HEK293 (cell line): Measurements from ENCODE around the gene CYP21A2.
A peak's percentile ranks its signal among the peaks of the same experiment; 100 is the strongest.
"Not testable (repeated sequence)": the region's sequence is repeated elsewhere in the genome, so short reads cannot be mapped to it uniquely, and the experiment has no call there.

Source experiments
- CTCF ChIA-PET: fragments of 350-600 bp; formaldehyde crosslinking; extraction: SDS; loops from one replicate; lab custom pipeline; 2021; ENCODE audit warnings: antibody characterized with exemption; lab: Yijun Ruan, JAX
- POLR2A ChIA-PET: fragments of 300-600 bp; formaldehyde crosslinking; extraction: SDS; loops from one replicate; lab custom pipeline; 2020; ENCODE audit warnings: antibody characterized with exemption, inconsistent platforms; lab: Yijun Ruan, JAX
- H3K27ac ChIP-seq: fragments of 200-500 bp; sonication (Bioruptor generic); 2 replicates; pipeline ENCODE4 v1.5.1; 2014; ENCODE audit warnings: low read depth, low read length, control low read depth, inconsistent platforms; ENCODE audit errors: extremely low read depth
- H3K36me3 ChIP-seq, 2 experiments: fragments of 200-500 bp in 1 of 2; sonication (Bioruptor generic) in 1 of 2; 1 replicate in 1 of 2; 2 replicates in 1 of 2; pipeline ENCODE4 v1.5.1; 2014 to 2017; ENCODE audit warnings: inconsistent platforms in 2 of 2, low read length in 2 of 2; ENCODE audit not compliant: control insufficient read depth in 2 of 2, insufficient read depth in 1 of 2
- H3K4me1 ChIP-seq: fragments of 200-500 bp; sonication (Bioruptor generic); 2 replicates; pipeline ENCODE4 v1.5.1; 2014; ENCODE audit warnings: mild to moderate bottlenecking, low read length, inconsistent platforms; ENCODE audit not compliant: control insufficient read depth, insufficient read depth
- H3K4me3 ChIP-seq: 2 replicates; pipeline ENCODE4 v1.5.1; 2011; ENCODE audit warnings: low read depth, mild to moderate bottlenecking, control low read depth, low read length, moderate library complexity
- H3K9me3 ChIP-seq: fragments of 200-500 bp; sonication (Bioruptor generic); 2 replicates; pipeline ENCODE4 v1.5.1; 2014; ENCODE audit warnings: low read depth, low read length, inconsistent platforms; ENCODE audit not compliant: control insufficient read depth, insufficient read depth
- CTCF ChIP-seq: fragments of 450-650 bp; formaldehyde crosslinking; IDR thresholded peaks from 2 replicates; pipeline ENCODE4 v1.5.1; 2016; ENCODE audit warnings: missing biosample characterization, missing genetic modification characterization
- GLIS1 ChIP-seq: fragments of 450-650 bp; formaldehyde crosslinking; IDR thresholded peaks from 2 replicates; pipeline ENCODE4 v1.5.1; 2016; ENCODE audit warnings: missing biosample characterization, missing genetic modification characterization
- GLIS2 ChIP-seq: fragments of 450-650 bp; formaldehyde crosslinking; IDR thresholded peaks from 2 replicates; pipeline ENCODE4 v1.5.1; 2016; ENCODE audit warnings: missing biosample characterization, missing genetic modification characterization
- INSM2 ChIP-seq: fragments of 450-650 bp; formaldehyde crosslinking; IDR thresholded peaks from 2 replicates; pipeline ENCODE4 v1.5.1; 2016; ENCODE audit warnings: missing biosample characterization, missing genetic modification characterization
- KLF17 ChIP-seq: fragments of 450-650 bp; formaldehyde crosslinking; IDR thresholded peaks from 2 replicates; pipeline ENCODE4 v1.5.1; 2016; ENCODE audit warnings: missing biosample characterization, missing genetic modification characterization
- KLF9 ChIP-seq: fragments of 450-650 bp; formaldehyde crosslinking; IDR thresholded peaks from 2 replicates; pipeline ENCODE4 v1.5.1; 2016; ENCODE audit warnings: missing biosample characterization, missing genetic modification characterization, low read depth
- ZEB2 ChIP-seq: fragments of 450-650 bp; formaldehyde crosslinking; IDR thresholded peaks from 2 replicates; pipeline ENCODE4 v1.5.1; 2016; ENCODE audit warnings: missing biosample characterization, missing genetic modification characterization
- ZIC2 ChIP-seq: fragments of 450-650 bp; formaldehyde crosslinking; IDR thresholded peaks from 2 replicates; pipeline ENCODE4 v1.5.1; 2016; ENCODE audit warnings: missing biosample characterization, missing genetic modification characterization
- ZNF175 ChIP-seq: fragments of 450-650 bp; formaldehyde crosslinking; IDR thresholded peaks from 2 replicates; pipeline ENCODE4 v1.5.1; 2016; ENCODE audit warnings: missing biosample characterization, missing genetic modification characterization
- ZNF2 ChIP-seq: fragments of 450-650 bp; formaldehyde crosslinking; IDR thresholded peaks from 2 replicates; pipeline ENCODE4 v1.5.1; 2016; ENCODE audit warnings: missing biosample characterization, missing genetic modification characterization
- ZNF335 ChIP-seq: fragments of 450-650 bp; formaldehyde crosslinking; conservative IDR thresholded peaks from 2 replicates; pipeline ENCODE4 v1.5.1; 2016; ENCODE audit warnings: missing biosample characterization, missing genetic modification characterization
- ZNF423 ChIP-seq: fragments of 450-650 bp; formaldehyde crosslinking; IDR thresholded peaks from 2 replicates; pipeline ENCODE4 v1.5.1; 2016; ENCODE audit warnings: missing biosample characterization, missing genetic modification characterization
- ZNF510 ChIP-seq: fragments of 450-650 bp; formaldehyde crosslinking; IDR thresholded peaks from 2 replicates; pipeline ENCODE4 v1.5.1; 2018; ENCODE audit warnings: mild to moderate bottlenecking, missing genetic modification characterization, missing biosample characterization; ENCODE audit not compliant: insufficient replicate concordance
- ZNF548 ChIP-seq: fragments of 450-650 bp; formaldehyde crosslinking; IDR thresholded peaks from 2 replicates; pipeline ENCODE4 v1.5.1; 2016; ENCODE audit warnings: missing biosample characterization, missing genetic modification characterization
- ZNF580 ChIP-seq: fragments of 450-650 bp; formaldehyde crosslinking; IDR thresholded peaks from 2 replicates; pipeline ENCODE4 v1.5.1; 2016; ENCODE audit warnings: missing biosample characterization, missing genetic modification characterization
- ZNF600 ChIP-seq: fragments of 450-650 bp; formaldehyde crosslinking; IDR thresholded peaks from 2 replicates; pipeline ENCODE4 v1.5.1; 2016; ENCODE audit warnings: missing biosample characterization, missing genetic modification characterization
- ZNF645 ChIP-seq: fragments of 450-650 bp; formaldehyde crosslinking; IDR thresholded peaks from 2 replicates; pipeline ENCODE4; 2016; ENCODE audit warnings: missing biosample characterization, missing genetic modification characterization
- ZNF654 ChIP-seq: fragments of 450-650 bp; formaldehyde crosslinking; IDR thresholded peaks from 2 replicates; pipeline ENCODE4 v1.5.1; 2016; ENCODE audit warnings: low read depth, missing biosample characterization, missing genetic modification characterization
- ZNF837 ChIP-seq: fragments of 450-650 bp; formaldehyde crosslinking; IDR thresholded peaks from 2 replicates; pipeline ENCODE4 v1.5.1; 2016; ENCODE audit warnings: missing biosample characterization, missing genetic modification characterization
- ZXDB ChIP-seq: fragments of 450-650 bp; formaldehyde crosslinking; IDR thresholded peaks from 2 replicates; pipeline ENCODE4 v1.5.1; 2016; ENCODE audit warnings: missing biosample characterization, missing genetic modification characterization

The CYP21A2 gene

GRCh38 chr6:32047855-32048766 lies 9.9 kb downstream of the CYP21A2 start:
- Histone ChIP-seq H3K4me1 (no peaks in the 10 kb centered on the region), H3K9me3 (no peaks in the 10 kb centered on the region), H3K36me3 (no peaks in the 10 kb centered on the region), H3K4me3 (no peak overlapping the region)
- POLR2A ChIA-PET, result no interaction called here
- TF ChIP-seq ZNF423 (no peak), ZNF837 (no peak), KLF9 (no peak), ZIC2 (tag by site-specific recombination) (0 out of 2 replicates have a peak, but pooled peaks have one; percentile 13), ZNF335 (tag by site-specific recombination) (0 out of 2 replicates have a peak, but pooled peaks have one; percentile 29), ZNF654 (tag by site-specific recombination) (peak; percentile 22; the same call in 1 of the 2 replicates), INSM2 (tag by site-specific recombination) (no peak), ZNF645 (tag by site-specific recombination) (no peak), ZNF600 (peak; percentile 52; the same call in 1 of the 2 replicates), ZNF2 (tag by site-specific recombination) (peak; percentile 47; the same call in 1 of the 2 replicates), GLIS2 (tag by site-specific recombination) (peak; percentile 41; the same call in 1 of the 2 replicates), ZXDB (tag by site-specific recombination) (peak; percentile 18; the same call in 1 of the 2 replicates), ZNF175 (no peak), GLIS1 (tag by site-specific recombination) (peak; percentile 52), ZNF510 (tag by site-specific recombination) (no peak), ZEB2 (tag by site-specific recombination) (no peak), ZNF548 (no peak), ZNF580 (tag by site-specific recombination) (no peak), CTCF (peak; percentile 77), KLF17 (tag by site-specific recombination) (no peak)
- TF ChIP-seq, all 188 proteins: peak for 9
- no peak overlapping the region for H3K27ac ChIP-seq
- CTCF ChIA-PET, result interaction anchor here (0.5 to 3.1 kb wide), 31 partner anchors 15 to 777 kb away, joined by 3 to 32 read pairs (median 4); partner anchors contain the start of genes ATF6B and EGFL8

- CTCF ChIA-PET, result interaction anchor here (0.7 to 3.1 kb wide), 9 partner anchors 14 to 71 kb away, joined by 3 to 32 read pairs (median 13); no protein-coding TSS in a partner anchor
- H3K4me1 ChIP-seq, POLR2A ChIA-PET, H3K27ac ChIP-seq, H3K4me3 ChIP-seq, H3K9me3 ChIP-seq, H3K36me3 ChIP-seq: not testable (repeated sequence)
These were observed 10.9 kb downstream of the CYP21A2 start for GRCh38 chr6:32049149-32049548.

- H3K36me3 ChIP-seq, H3K4me3 ChIP-seq, POLR2A ChIA-PET, H3K9me3 ChIP-seq, H3K27ac ChIP-seq, H3K4me1 ChIP-seq: not testable (repeated sequence)
- CTCF ChIA-PET, result interaction anchor here (0.6 to 3.1 kb wide), 2 partner anchors 46 to 363 kb away, joined by 3 to 16 read pairs; no protein-coding TSS in a partner anchor
These were observed 11.5 kb downstream of the CYP21A2 start for GRCh38 chr6:32049736-32050135.
